Epithelial cell of prostate (primary cell): Measurements from ENCODE around the gene TBC1D5.
"Not testable (repeated sequence)": the region's sequence is repeated elsewhere in the genome, so short reads cannot be mapped to it uniquely, and the experiment has no call there.

ENCODE experiments used
- DNase-seq: peaks from one replicate; pipeline ENCODE4 v3.0.0-alpha.2; 2011; ENCODE audit warnings: low read depth, low spot score
- H3K27ac ChIP-seq: fragments of 450-650 bp; 2 replicates; pipeline ENCODE4 v1.5.1; 2017; ENCODE audit warnings: mild to moderate bottlenecking

Gene TBC1D5

DNA sequence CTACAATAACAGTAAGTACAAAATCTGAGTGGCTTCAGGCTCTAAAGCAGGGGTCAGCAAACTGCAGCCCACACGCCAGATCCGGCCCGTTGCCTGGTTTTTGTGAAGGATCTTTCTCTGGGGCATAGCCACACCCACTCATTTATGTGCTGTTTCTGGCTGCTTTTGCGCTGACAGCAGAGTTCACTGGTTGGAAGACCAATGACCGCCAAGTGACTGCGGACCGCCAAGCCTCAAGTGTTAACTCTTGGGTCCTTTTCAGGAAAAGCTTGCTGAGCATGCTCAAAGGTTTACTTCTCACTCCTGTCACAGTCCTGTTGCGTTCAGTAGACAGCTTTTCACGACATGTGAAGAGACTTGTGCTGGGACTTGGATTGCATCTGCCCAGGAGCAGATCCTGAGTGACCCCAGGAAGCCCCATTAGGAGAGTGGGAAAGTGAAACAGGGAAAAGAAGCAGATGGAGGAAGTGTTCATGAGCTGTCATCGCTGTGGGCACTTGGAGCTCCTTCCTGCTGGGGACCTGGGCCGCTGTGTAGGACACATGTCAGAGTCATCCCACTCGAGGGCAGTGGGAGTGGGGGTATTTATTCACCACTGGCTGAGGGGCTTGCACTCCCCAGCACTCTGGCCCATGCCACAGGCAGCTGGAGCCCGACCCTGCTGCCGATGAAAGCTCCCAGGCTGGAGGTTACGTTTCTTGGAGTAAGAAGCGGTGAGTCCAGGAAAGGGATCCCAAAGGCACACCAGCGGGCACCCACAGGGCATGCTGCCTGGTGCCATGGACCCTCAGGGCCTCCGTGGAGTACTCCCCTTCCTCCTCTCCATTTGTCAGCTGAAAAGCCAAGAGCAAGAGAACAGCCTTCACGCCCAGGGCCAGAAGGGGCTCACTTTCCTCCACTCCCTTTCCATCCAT, 608.5 kb downstream of the TBC1D5 start:
- H3K27ac ChIP-seq, result no peak overlapping the region
- DNase-seq, result no peak

DNA sequence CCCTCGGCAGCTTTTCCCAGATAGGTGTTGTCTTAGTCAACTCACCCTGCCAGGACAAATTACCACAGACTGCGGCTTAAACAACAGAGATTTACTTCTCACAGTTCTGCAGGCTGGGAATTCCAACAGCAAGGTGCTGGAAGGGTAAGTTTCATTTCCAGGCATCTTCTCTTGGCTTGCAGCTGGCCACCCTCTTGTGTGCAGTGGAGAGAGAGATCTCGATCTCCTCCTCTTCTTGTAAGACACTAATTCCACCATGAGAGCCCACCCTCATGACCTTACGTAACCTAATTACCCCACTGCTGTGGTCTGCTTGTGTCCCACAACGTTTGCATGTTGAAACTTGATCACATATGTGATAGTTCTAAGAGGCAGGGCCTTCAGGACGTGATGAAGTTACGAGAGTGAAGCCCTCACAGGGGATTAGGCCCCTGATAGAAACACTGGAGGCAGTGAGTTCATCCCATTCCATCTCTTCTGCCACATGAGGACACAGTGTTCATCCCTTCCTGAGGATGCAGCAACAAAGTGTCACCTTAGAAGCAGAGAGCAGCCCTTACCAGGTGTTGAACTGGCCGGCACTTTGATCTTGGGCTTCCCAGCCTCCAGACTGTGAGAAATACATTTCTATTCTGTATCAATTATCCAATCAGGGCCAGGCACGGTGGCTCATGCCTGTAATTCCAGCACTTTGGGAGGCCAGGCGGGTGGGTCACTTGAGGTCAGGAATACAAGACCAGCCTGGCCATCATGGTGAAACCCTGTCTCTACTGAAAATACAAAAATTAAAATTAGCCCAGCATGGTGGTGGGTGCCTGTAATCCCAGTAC, 609.9 kb downstream of the TBC1D5 start:
- no peak for DNase-seq
- no peak overlapping the region for H3K27ac ChIP-seq

DNA sequence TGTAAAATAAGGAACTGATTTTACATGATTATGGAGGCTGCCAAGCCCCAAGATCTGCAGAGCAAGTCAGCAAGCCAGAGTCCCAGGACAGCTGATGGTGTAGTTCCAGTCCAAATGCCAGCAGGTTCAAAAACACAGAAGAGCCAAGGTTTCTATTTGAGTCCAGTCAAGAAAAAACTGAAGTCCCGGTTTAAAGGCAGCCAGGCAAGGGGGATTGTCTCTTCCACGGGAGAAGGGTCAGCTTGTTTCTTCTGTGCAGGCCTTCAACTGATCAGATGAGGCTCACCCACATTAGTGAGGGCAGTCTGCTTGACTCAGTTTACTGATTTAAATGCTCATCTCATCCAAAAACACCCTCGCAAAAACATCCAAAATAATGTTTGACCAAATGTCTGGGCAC, 611.5 kb downstream of the TBC1D5 start:
- no peak overlapping the region for H3K27ac ChIP-seq
- no peak for DNase-seq

DNA sequence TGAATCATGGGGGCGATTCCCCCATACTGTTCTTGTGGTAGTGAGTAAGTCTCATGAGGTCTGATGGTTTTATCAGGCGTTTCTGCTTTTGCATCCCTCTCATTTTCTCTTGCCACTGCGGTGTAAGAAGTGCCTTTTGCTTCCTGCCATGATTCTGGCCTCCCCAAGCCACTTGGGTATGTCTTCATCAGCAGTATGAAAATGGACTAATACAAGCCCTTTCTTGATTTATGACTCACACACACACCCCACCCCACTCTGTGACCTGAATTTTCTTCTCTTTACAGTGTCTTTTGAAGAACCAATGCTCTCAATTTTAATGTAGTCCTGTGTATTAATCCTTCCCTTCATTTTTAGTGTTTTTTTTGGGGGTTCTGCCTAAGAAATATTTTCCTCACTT, 612.9 kb downstream of the TBC1D5 start:
- no peak overlapping the region for H3K27ac ChIP-seq
- no peak for DNase-seq

DNA sequence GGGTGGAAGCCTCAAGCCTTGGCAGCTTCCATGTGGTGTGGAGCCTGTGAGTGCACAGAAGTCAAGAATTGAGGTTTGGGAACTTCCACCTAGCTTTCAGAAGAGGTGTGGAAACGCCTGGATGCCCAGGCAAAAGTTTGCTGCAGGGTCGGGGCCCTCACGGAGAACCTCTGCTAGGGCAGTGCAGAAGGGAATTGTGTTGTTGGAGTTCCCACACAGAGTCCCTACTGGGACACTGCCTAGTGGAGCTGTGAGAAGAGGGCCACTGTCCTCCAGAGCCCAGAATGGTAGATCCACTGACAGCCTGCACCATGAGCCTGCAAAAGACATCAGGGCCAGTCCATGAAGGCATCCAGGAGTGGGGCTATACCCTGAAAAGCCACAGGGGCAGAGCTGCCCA, 613.8 kb downstream of the TBC1D5 start:
- not testable (repeated sequence) for H3K27ac ChIP-seq, DNase-seq

DNA sequence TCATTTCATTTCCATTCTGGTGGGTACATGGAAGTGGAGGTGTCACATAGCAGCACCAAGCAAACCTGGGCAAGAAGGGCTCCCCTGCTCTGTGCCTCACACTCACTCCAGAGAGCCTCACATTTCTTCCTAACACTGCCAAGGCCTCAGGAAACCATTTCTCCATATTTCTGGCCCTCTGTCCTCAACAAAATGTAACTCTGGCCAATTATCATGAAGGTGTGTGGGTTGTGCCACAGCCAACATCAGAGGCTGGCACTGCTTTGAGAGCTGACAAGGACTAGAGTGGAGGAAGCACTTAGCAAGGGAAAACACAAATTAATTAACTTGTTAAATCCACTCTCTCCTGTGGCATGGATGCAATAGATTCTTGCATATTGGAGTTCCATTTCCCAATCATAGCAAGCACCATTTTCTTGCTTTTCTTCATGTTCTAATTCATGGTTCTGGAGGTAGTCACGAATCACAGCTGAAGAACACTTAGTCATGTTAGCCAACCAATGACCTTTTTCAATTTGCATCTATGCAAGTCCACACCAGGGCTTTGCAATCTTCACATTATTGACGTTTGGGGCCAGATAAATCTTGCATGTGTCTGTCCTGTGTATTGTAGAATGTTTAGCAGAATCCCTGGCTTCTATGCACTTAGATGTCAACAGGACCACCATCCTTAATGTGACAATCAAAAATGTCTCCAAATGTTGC, 616.5 kb downstream of the TBC1D5 start:
- DNase-seq, result no peak
- H3K27ac ChIP-seq, result no peak overlapping the region

DNA sequence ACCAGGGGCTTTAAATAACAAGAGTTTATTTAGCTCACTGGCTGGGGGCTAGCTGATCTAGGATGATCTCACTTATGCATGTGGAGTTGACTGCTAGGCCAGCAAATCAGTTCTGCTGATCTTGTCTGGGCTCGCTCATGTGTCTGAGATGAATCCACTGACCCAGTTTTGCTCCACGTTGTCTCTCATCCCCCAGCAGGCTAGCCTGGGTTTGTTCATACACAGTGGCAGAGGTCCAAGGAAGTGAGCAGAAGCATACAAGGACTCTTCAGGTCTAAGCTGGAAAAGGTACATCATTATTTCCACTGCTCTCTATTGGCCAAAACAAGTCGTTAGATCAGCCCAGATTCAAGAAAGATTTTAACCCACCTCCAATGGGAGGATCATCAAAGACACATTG, 619.7 kb downstream of the TBC1D5 start:
- DNase-seq, result no peak
- H3K27ac ChIP-seq, result no peak overlapping the region

DNA sequence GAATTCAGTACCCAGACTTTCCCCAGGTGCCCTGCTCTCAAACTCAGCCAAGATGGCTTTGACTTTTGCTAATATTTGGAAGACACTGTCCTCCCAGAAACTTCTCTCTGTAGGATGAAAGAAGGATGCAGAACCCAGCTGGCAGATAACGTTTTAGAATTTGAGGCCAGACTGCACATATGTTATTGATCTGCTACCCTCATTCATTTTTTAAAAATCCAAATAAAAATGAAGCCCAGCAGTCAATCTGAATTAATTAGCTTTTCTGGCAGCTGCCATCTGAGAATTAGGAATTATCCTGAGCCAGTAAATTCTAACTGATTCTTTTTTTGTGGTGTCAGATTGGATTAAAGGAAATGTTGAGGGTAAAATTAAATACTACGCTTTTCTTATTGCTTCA, 621.1 kb downstream of the TBC1D5 start:
- H3K27ac ChIP-seq, result no peak overlapping the region
- no peak for DNase-seq

DNA sequence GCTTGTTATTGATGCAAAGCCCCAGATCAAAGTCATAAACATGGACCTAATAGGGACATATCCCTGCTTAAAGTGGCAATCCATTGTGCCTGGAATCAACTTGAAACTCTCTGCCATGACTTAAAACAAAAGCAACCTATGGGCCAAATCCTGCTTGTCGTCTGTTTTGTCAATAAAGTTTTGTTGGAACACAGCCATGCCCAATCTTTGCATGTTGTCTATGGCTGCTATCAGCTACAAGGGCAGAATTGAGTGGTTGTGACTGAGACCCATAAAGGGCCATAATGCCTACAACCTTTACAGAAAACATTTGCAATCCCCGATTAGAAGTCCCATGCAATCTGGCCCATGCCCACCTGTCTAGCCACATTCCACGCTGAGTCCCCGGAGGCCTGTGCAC, 622.3 kb downstream of the TBC1D5 start:
- no peak overlapping the region for H3K27ac ChIP-seq
- DNase-seq, result no peak

DNA sequence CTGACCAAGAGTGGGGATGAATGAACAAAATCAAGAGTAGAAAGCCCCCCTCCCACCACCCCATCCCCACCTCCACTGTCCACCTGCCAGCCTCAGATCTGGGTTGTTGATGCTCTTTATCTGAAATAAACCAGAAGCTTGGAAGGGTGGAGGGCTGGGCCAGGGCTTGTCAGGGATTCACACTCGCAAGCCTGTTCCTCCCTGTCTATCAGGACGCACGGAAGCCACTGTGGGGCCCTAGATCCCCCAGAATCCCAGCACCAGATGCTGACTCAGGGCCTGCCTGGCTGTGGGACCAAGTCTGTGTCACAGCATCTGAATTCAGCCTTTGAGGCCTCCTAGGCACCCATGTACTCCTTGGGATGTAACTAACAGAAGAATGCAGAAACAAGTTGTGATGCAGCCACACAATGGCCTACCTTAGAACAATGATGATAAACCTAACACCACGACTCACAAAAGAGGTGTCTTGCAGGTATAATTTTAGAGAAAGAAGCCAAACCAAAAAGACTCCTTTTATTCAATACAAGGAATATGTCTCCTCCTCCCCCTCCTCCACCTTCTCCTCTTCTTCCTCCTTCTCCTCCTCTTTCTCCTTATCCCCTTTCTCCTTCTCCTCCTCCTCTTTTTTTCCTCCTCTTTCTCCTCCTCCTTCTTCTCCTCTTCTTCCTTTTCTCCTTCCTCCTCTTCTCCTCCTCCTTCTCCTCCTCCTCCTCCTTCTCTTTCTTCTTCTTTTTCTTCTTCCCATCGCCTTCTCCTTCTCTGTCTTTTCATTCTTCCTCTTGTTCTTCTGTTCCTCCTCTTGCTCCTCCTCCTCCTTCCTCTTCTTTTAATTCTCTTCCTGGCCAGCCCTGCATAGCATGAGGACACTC, 623.0 kb downstream of the TBC1D5 start:
- no peak for DNase-seq
- H3K27ac ChIP-seq, result no peak overlapping the region

DNA sequence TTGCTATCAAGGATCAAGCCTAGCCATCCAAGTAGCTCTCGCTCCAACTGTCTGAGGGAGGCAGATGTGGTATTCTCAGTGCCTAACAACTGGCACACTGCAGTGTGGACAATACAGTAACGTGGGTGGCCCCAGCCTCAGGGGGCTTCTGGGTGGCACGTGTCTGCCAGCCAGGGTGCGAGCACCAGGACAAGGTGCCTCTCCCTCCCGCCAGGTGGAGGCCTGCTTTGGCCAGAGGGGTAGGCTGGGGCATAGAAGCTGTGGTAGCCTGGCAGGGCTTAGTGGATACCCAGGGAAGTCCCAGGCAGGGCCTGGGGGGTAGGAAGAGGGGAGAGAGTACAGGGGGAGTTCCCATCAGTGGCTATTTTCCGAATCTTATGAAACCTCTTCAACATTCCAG, 623.7 kb downstream of the TBC1D5 start:
- no peak for DNase-seq
- no peak overlapping the region for H3K27ac ChIP-seq

DNA sequence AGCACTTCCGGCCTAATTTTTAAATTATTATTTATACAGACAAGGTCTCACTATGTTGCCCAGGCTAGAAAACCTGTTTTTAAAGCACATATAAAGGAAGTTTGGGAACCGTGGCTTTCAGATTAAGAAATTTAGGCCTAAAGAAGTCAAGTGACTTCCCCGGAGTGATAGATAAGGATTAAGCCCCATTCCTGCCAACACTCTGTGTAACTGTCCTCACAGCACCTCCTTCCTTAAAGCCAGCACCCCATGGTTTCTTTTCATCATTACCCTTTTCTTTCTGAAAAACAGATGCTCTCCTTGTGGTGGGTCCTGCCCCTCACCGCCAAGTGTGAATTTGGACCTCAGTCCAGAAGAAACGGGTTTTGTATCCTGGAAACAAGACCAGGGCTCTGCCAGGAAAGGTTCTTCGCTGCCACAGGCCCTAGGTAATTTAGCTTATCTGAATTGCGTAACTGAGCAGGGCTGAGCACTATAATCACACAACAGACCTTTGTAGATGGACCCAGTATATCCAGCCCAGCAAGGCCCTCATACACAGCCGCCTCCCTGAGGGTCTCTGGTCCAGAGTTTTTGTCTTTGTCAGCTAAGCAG, 626.3 kb downstream of the TBC1D5 start:
- no peak overlapping the region for H3K27ac ChIP-seq
- DNase-seq, result no peak

DNA sequence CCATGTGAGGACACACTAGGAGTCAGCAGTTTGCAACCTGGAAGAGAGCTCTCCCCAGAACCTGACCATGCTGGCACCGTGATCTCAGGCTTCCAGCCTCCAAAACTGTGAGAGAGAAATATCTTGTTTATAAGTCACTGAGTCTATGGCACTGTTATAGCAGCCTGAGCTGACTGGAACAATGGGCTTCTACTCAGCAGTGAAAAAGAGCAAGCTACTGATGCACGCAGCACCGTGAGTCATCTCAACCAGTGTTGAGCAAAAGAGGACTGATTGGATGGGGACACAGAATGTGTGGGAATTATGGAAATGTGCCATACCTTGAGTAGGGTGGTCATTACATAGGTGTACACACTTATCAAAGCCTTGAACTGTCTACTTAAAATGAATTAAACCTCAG, 627.2 kb downstream of the TBC1D5 start:
- no peak overlapping the region for H3K27ac ChIP-seq
- DNase-seq, result no peak

DNA sequence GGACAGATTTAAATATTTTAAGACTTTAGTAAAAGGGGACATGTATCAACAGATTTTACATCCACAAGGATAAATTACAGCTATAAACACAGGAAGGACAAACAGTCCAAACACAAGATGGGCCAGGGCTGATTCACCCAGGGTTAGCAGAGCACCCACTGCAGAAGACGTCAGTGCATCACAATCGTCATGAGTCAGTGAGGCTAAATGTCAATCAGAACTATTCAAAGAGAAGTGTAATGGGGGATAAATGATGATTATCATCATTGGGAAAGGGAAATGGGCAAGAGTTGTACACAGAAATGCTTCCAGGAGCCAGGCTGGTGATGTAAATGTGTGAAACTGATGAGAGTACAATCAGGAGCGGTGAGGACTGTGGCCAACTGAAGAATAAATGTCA, 630.8 kb downstream of the TBC1D5 start:
- H3K27ac ChIP-seq, result peak overlapping the region; percentile 29
- DNase-seq, result peak; percentile 31

DNA sequence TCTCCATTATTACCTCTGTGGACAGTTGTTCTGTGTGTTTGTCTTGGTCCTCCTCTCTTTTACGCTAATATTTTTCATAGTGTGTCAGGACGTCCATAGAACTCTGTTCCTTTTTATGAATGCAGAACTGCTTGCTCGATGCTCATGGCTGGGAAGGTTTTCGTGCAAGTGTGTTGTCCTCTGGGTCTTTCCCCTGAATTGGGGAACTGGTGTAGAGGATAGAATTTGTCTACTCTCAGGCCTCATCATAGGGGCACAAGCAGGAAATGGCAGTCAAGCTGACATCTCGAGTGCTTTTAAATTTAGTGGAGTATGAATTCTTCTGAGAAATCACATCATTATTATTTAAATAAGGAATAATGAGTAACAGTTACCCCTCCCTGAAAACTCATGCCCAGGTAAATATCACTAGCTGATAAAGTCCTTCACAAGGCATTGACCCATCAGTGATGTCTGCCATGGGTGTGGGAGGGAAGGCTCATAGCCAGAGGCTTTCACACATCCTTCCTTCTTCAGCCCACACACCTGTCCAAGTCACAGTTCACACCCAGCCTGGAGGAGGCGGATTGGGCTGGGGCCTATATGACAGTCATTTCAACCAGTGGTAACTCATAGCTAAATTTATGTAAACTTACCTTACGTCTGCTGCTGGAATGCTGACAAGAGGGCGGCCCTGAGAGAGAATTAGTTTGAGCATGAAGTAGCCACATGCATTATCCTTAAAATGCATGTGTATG, 631.6 kb downstream of the TBC1D5 start:
- peak overlapping the region; percentile 29 for H3K27ac ChIP-seq
- DNase-seq, result peak; percentile 18
